Measurements from ENCODE around the gene DUOX1.

Gene DUOX1

GRCh38 chr15:45169608-45170480 lies 40.0 kb downstream of the DUOX1 start:
- DNase-seq, result no peak

GRCh38 chr15:45171912-45172311 lies 42.1 kb downstream of the DUOX1 start:
- DNase-seq, result no peak

- no peak for DNase-seq
Observed at GRCh38 chr15:45174069-45174468, 44.3 kb downstream of the DUOX1 start.

- DNase-seq, result no peak
Observed at GRCh38 chr15:45174577-45174976, 44.8 kb downstream of the DUOX1 start.

- DNase-seq, result no peak
Observed at GRCh38 chr15:45177285-45177684, 47.5 kb downstream of the DUOX1 start.

- DNase-seq, result no peak
Observed at GRCh38 chr15:45179221-45179985, 49.6 kb downstream of the DUOX1 start.

- no peak for DNase-seq
Observed at GRCh38 chr15:45180201-45180600, 50.4 kb downstream of the DUOX1 start.

- no peak for DNase-seq
Observed at GRCh38 chr15:45180648-45181436, 51.0 kb downstream of the DUOX1 start.

GRCh38 chr15:45181491-45182285 lies 51.9 kb downstream of the DUOX1 start:
- DNase-seq, result no peak

- DNase-seq, result no peak
Observed at GRCh38 chr15:45182996-45183395, 53.2 kb downstream of the DUOX1 start.

GRCh38 chr15:45183511-45183910 lies 53.7 kb downstream of the DUOX1 start:
- DNase-seq, result no peak

- no peak for DNase-seq
Observed at GRCh38 chr15:45184562-45185041, 54.8 kb downstream of the DUOX1 start.

GRCh38 chr15:45185069-45185779 lies 55.4 kb downstream of the DUOX1 start:
- peak; percentile 74 for DNase-seq

- no peak for DNase-seq
Observed at GRCh38 chr15:45185903-45186770, 56.3 kb downstream of the DUOX1 start.

- DNase-seq, result no peak
Observed at GRCh38 chr15:45186771-45187577, 57.2 kb downstream of the DUOX1 start.

GRCh38 chr15:45187578-45187893 lies 57.7 kb downstream of the DUOX1 start:
- no peak for DNase-seq

GRCh38 chr15:45187894-45188830 lies 58.4 kb downstream of the DUOX1 start, which contains the start of gene SHF:
Gene SHF, minus strand, starts transcription at chr15:45187966. Its CDS starts 15 bp downstream, at chr15:45187951.
- DNase-seq, result peak; percentile 90

GRCh38 chr15:45197512-45197911 lies 67.7 kb downstream of the DUOX1 start:
- DNase-seq, result no peak

Measured in islet precursor cell (in vitro differentiated cells).